B cell (primary cell): Measurements from ENCODE around the gene MAML2. TPM values are rescaled to one million over a fixed set of nuclear protein-coding genes. Genes with fewer than 3 reads are reported as not detected.

Experiments used
- ATAC-seq: fragments of 200-7000 bp; cut with Tn5 transposase; one replicate; pipeline ENCODE4 v1.10.0; 2021; ENCODE audit warnings: low read depth, mild to moderate bottlenecking, moderate number of reproducible peaks, moderate library complexity
- CTCF ChIA-PET: fragments of 350-600 bp; sonication (Branson Sonifier 250); formaldehyde crosslinking; loops from one replicate; lab custom pipeline; 2021; ENCODE audit warnings: antibody characterized with exemption, inconsistent platforms; lab: Charles Lee
- POLR2A ChIA-PET: fragments of 350-600 bp; sonication (Branson Sonifier 250); formaldehyde crosslinking; loops from one replicate; lab custom pipeline; 2021; ENCODE audit warnings: antibody characterized with exemption; lab: Charles Lee
- DNase-seq: peaks from one replicate; pipeline ENCODE4 v3.0.0; 2013
- H2AFZ ChIP-seq: 2 replicates; pipeline ENCODE4 v1.6.1; 2012; ENCODE audit warnings: mild to moderate bottlenecking, low read depth, low read length; ENCODE audit not compliant: insufficient read depth, poor library complexity, severe bottlenecking
- H3K27ac ChIP-seq, 2 donors: 1 replicate in 1 of 2; 2 replicates in 1 of 2; pipeline ENCODE4 v1.5.1; 2012 to 2013; ENCODE audit warnings: low read length in 2 of 2, mild to moderate bottlenecking in 2 of 2, moderate library complexity in 1 of 2
- H3K27me3 ChIP-seq, 4 experiments: fragments of 200-600 bp in 1 of 4; sonication (generic) in 1 of 4; replicated peaks in 1 of 4; 1 replicate in 2 of 4; 2 replicates in 2 of 4; pipeline versions ENCODE4 v1.6.1 to v1.7.0; 2013 to 2016; ENCODE audit warnings: low read length in 3 of 4, mild to moderate bottlenecking in 2 of 4, mixed read lengths in 1 of 4, moderate library complexity in 1 of 4; ENCODE audit not compliant: insufficient read depth in 4 of 4, control insufficient read depth in 3 of 4; ENCODE audit errors: control extremely low read depth in 1 of 4
- H3K36me3 ChIP-seq, 2 experiments: replicated peaks in 1 of 2; 1 replicate in 1 of 2; 2 replicates in 1 of 2; pipeline versions ENCODE4 v1.6.1 to v1.7.1; 2013; ENCODE audit warnings: low read length in 1 of 2; ENCODE audit not compliant: insufficient read depth in 2 of 2, control insufficient read depth in 1 of 2; ENCODE audit errors: control extremely low read depth in 1 of 2, extremely low read depth in 1 of 2
- H3K4me1 ChIP-seq, 2 donors: fragments of 200-600 bp in 1 of 2; sonication (generic) in 1 of 2; 1 replicate in 1 of 2; 2 replicates in 1 of 2; pipeline versions ENCODE4 v1.5.1 to v1.6.1; 2013 to 2017; ENCODE audit warnings: low read length in 2 of 2; ENCODE audit not compliant: control insufficient read depth in 2 of 2, insufficient read depth in 2 of 2
- H3K4me2 ChIP-seq: replicated peaks from 2 replicates; pipeline ENCODE3; 2012; ENCODE audit warnings: mild to moderate bottlenecking, low read depth, low read length; ENCODE audit not compliant: poor library complexity, severe bottlenecking
- H3K4me3 ChIP-seq, 5 experiments: fragments of 200-600 bp in 1 of 5; sonication (generic) in 1 of 5; 1 replicate in 3 of 5; 2 replicates in 2 of 5; pipeline versions ENCODE4 v1.5.1 to v1.7.0; 2011 to 2016; ENCODE audit warnings: low read length in 4 of 5, mild to moderate bottlenecking in 4 of 5, low read depth in 2 of 5, control low read depth in 1 of 5, moderate library complexity in 1 of 5; ENCODE audit not compliant: insufficient read depth in 1 of 5; ENCODE audit errors: control extremely low read depth in 1 of 5, extremely low read depth in 1 of 5
- H3K79me2 ChIP-seq: fragments of 200-600 bp; sonication (generic); one replicate; pipeline ENCODE4 v1.6.0; 2016; ENCODE audit warnings: low read length; ENCODE audit not compliant: control insufficient read depth, insufficient read depth
- H3K9ac ChIP-seq: fragments of 200-600 bp; sonication (generic); 2 replicates; pipeline ENCODE4 v1.6.1; 2017; ENCODE audit warnings: mild to moderate bottlenecking, low read length, moderate library complexity
- H3K9me3 ChIP-seq, 3 donors: one replicate each; pipeline versions ENCODE4 v1.6.1 to v1.7.1; 2013; ENCODE audit warnings: low read length in 2 of 3; ENCODE audit not compliant: control insufficient read depth in 2 of 3, insufficient read depth in 1 of 3; ENCODE audit errors: control extremely low read depth in 1 of 3
- H4K20me1 ChIP-seq: 2 replicates; pipeline ENCODE4 v1.6.0; 2012; ENCODE audit warnings: mild to moderate bottlenecking, low read length; ENCODE audit not compliant: insufficient read depth, control insufficient read depth, poor library complexity, severe bottlenecking
- H3K27ac Mint-ChIP-seq: one replicate; pipeline ENCODE4 v1.8.0; 2021; ENCODE audit warnings: mixed read lengths
- H3K27me3 Mint-ChIP-seq: one replicate; pipeline ENCODE4 v1.8.0; 2021; ENCODE audit warnings: mixed read lengths
- H3K4me1 Mint-ChIP-seq: one replicate; pipeline ENCODE4 v1.8.0; 2021; ENCODE audit warnings: mixed read lengths
- H3K4me3 Mint-ChIP-seq: one replicate; pipeline ENCODE4 v1.8.0; 2021; ENCODE audit warnings: mixed read lengths
- H3K9me3 Mint-ChIP-seq: one replicate; pipeline ENCODE4 v1.8.0; 2022; ENCODE audit warnings: mixed read lengths; ENCODE audit not compliant: insufficient read depth
- CTCF ChIP-seq: fragments of 200-600 bp; IDR thresholded peaks from one replicate; pipeline ENCODE4 v1.8.0; 2022; ENCODE audit warnings: antibody characterized with exemption, mild to moderate bottlenecking
- EZH2 ChIP-seq: IDR thresholded peaks from 2 replicates; pipeline ENCODE4 v1.6.1; 2012; ENCODE audit warnings: borderline replicate concordance, low read depth, mild to moderate bottlenecking, moderate library complexity, low read length; ENCODE audit not compliant: insufficient read depth, poor library complexity, severe bottlenecking
- WGBS: methylation state at CpG from one replicate; pipeline ENCODE4 v1.1.5; 2013; ENCODE audit warnings: missing lambda C conversion rate; ENCODE audit not compliant: insufficient coverage; 5-methylcytosine and 5-hydroxymethylcytosine counted together
- intact Hi-C: fragments of 100-400 bp; cut with micrococcal nuclease; formaldehyde crosslinking; loops from one replicate; pipeline ENCODE4 v1.10.0; 2022
- polyA plus RNA-seq: library from polyadenylated mRNA; depleted of rRNA; stranded (reverse); fragments of >200 nt; gene quantifications from 2 replicates; pipeline ENCODE4 v1.2.3, GENCODE V29; 2012
- total RNA-seq, 2 donors: library from RNA; stranded (reverse); fragments of 120-200 nt in 1 of 2; gene quantifications; 1 replicate in 1 of 2; 2 replicates in 1 of 2; pipeline versions ENCODE4 v1.2.3 to v1.2.4, GENCODE V29; 2013 to 2022

MAML2 gene
- total and polyA plus RNA-seq, 2 donors (not counting 1 experiment from before 2014, with no cell fraction given): 10.7 to 26.4 TPM

DNA sequence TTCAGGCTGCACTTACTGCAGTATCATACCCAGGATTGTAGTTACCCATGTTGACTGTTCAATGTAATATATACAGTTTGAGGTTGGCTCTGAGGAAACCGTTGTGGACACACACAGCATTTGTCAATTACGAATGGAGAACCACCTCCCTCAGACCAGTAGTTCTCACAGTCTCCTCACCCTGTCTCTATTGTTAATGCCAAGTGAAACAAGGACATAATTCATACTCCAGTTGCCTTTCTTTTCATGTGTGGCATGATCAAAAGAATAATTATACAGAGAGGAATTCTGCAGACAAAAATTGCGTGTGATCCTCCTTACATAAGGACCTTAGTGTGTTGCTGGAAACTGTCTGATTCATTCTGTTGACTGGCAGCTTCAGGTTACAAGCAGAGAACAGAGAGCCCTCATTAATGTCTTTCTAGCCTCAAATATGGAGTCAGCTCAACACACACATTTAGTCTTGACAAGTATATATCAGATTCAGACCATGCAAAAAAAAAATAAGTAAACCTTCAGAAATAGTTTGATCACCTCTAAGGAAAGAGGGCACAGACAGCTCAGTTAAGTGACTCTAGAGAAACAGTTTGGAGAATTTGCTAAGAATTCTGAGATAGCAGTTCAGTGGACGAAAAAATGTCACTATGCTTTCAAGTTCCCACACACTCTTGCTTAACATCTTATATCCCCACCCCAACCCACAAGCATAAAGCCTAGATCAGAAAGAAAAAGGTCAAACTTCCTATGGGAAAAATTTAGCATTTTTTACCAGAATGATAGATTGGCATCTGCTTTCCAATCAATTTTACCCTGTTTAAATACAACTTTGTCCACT, 96.1 kb downstream of the MAML2 start:
- H3K4me3 Mint-ChIP-seq: no peak overlapping the region
- no peaks in the 10 kb centered on the region for H4K20me1 ChIP-seq
- peak overlapping the region; percentile 11 to 64 for H3K27ac ChIP-seq
- no peaks in the 10 kb centered on the region for H3K9me3 Mint-ChIP-seq
- CTCF ChIA-PET: no interaction called here
- H2AFZ ChIP-seq: peak overlapping the region; percentile 30
- ATAC-seq (no peak), DNase-seq (no peak)
- peak overlapping the region; percentile 84 for H3K27ac Mint-ChIP-seq
- POLR2A ChIA-PET: interaction anchor here (0.6 kb wide), 1 partner anchor 25 kb away, joined by 8 read pairs; no protein-coding TSS in a partner anchor
- H3K36me3 ChIP-seq: no peaks in the 10 kb centered on the region
- peak overlapping the region; percentile 3 for H3K4me2 ChIP-seq
- H3K79me2 ChIP-seq: peaks cover 22% of the 10 kb centered on the region
- peaks cover 29 to 30% of the 10 kb centered on the region in 2 donors for H3K4me1 ChIP-seq
- WGBS: 25% methylated on average over 2 of the region's 4 CpGs
- H3K27me3 ChIP-seq: no peaks in the 10 kb centered on the region
- peaks cover 63% of the 10 kb centered on the region for H3K4me1 Mint-ChIP-seq
- peaks cover 0 to 4% (median 0%) of the 10 kb centered on the region in 3 donors for H3K9me3 ChIP-seq
- H3K27me3 Mint-ChIP-seq: no peaks in the 10 kb centered on the region
- TF ChIP-seq EZH2 (no peak), CTCF (no peak)
- intact Hi-C loops: loop anchor here (10.0 kb wide), 1 partner anchor 1092 kb away; no protein-coding TSS in a partner anchor
- H3K4me3 ChIP-seq: no peak overlapping the region
- no peak overlapping the region for H3K9ac ChIP-seq
